Measurements from ENCODE around the gene SGCG. TPM values are rescaled to one million over a fixed set of nuclear protein-coding genes. Genes with fewer than 3 reads are reported as not detected.
"Not testable (repeated sequence)": the region's sequence is repeated elsewhere in the genome, so short reads cannot be mapped to it uniquely, and the experiment has no call there.

The SGCG gene
- polyA plus RNA-seq, 6 donors from 2014 or later: not detected

DNA sequence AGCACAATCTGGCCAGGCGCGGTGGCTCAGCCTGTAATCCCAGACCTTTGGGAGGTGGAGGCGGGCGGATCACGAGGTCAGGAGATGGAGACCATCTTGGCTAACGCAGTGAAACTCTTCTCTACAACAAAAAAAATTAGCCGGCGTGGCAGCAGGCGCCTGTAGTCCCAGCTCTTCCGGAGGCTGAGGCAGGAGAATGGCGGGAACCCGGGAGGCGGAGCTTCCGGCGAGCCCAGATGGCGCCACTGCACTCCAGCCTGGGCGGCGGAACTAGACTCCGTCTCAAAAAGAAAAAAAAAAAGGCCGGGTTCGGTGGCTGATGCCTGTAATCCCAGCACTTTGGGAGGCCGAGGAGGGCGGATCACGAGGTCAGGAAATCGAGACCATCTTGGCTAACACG lies 67.6 kb downstream of the SGCG start:
- H3K4me1 Mint-ChIP-seq; H3K4me3 Mint-ChIP-seq; H3K27ac Mint-ChIP-seq; DNase-seq; H3K9me3 Mint-ChIP-seq; H3K36me3 Mint-ChIP-seq; ATAC-seq (ENCODE audit: low read depth in 2 of 2); H3K27me3 Mint-ChIP-seq: not testable (repeated sequence)

DNA sequence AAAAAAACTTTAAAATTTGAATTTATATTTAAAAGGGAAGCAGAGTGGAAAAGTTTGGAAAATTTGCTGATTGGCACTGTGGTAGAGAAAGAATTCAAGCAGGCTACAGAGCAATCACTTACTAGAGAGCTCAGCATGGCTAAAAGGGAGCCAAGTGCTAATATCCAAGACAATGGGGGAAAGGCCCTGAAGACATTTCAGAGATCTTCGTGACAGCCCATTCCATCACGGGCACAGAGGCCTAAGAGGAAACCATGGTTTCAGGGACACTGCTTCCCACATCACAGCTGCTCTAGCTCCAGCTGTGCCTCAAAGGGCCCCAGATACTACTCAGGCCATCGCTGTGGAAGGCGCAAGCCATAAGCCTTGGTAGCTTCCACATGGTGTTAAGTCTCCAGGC lies 73.7 kb downstream of the SGCG start:
- no peak for ATAC-seq (ENCODE audit: low read depth in 2 of 2)
- H3K27me3 Mint-ChIP-seq: peaks cover 0 to 17% (median 7%) of the 10 kb centered on the region in 3 donors
- no peak overlapping the region for H3K27ac Mint-ChIP-seq
- H3K9me3 Mint-ChIP-seq: peaks cover 0 to 24% (median 9%) of the 10 kb centered on the region in 7 donors
- DNase-seq: no peak
- peaks cover 0 to 4% of the 10 kb centered on the region in 2 donors for H3K36me3 Mint-ChIP-seq
- H3K4me1 Mint-ChIP-seq: no peaks in the 10 kb centered on the region
- H3K4me3 Mint-ChIP-seq: no peak overlapping the region

DNA sequence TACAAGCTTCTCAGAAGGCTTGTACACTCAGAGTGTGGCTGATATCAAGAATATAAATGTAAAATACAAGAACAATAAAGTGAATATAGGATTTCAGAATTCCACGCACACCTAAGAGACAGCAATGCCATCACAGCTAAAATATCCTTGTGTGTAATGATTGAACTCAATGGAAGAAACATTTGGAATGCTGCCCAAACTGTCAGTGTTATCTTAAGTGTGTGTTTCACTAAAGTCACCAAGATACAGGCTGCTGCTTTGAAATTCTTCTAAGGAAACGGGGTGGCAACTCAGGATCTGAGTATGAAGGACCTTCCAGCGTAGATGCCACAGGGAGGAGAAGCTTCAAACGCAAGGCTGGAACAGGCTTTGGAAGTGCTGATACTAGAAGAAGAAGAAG lies 86.8 kb downstream of the SGCG start:
- no peak for ATAC-seq (ENCODE audit: low read depth in 2 of 2)
- DNase-seq: no peak
- no peak overlapping the region for H3K27ac Mint-ChIP-seq
- no peaks in the 10 kb centered on the region for H3K36me3 Mint-ChIP-seq
- peaks cover 4 to 18% (median 7%) of the 10 kb centered on the region in 3 donors for H3K27me3 Mint-ChIP-seq
- H3K4me1 Mint-ChIP-seq: no peaks in the 10 kb centered on the region
- peaks cover 0 to 8% (median 0%) of the 10 kb centered on the region in 7 donors for H3K9me3 Mint-ChIP-seq
- H3K4me3 Mint-ChIP-seq: no peak overlapping the region

DNA sequence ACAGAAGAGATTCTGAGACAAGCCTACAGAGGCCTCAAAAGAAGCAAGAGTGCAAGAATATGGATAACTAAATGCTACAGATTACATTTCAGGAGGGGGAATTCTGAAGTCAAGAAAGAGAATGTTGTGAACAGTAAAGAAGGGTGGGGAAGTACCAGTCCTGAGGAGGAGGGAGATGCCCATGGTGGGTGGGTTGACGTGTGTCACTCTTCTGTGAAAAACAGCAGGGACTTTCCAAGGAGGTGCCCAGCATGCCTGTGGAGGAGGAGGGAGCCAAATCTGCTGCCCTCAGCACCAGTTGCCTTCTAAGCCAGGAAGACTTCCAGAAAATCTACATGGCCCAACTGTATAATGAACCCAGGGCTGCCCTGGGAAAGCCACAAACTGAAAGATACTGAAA lies 87.7 kb downstream of the SGCG start:
- no peak overlapping the region for H3K4me3 Mint-ChIP-seq
- H3K4me1 Mint-ChIP-seq: no peaks in the 10 kb centered on the region
- DNase-seq: no peak
- H3K27ac Mint-ChIP-seq: no peak overlapping the region
- H3K27me3 Mint-ChIP-seq: peaks cover 0 to 12% (median 7%) of the 10 kb centered on the region in 3 donors
- H3K9me3 Mint-ChIP-seq: peaks cover 0 to 4% (median 0%) of the 10 kb centered on the region in 7 donors
- ATAC-seq (ENCODE audit: low read depth in 2 of 2): peak; percentile 41 to 58
- no peaks in the 10 kb centered on the region for H3K36me3 Mint-ChIP-seq

DNA sequence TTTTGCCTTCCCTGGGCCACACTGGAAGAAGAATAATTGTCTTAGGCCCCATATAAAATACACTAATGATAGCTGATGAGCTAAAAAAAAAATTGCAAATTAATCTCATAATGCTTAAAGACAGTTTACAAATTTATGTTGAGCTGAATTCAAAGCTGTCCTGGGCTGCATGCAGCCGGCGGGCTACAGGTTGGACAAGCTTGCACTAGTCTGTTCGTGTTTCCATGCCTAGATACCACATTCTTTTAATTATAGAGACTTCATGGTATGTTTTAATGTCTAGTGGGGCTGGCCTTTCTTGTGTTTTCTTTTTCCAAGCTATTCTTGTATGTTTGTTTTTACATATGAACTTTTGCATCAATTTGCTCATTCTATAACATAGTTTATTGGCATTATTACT lies 90.6 kb downstream of the SGCG start:
- H3K9me3 Mint-ChIP-seq: peaks cover 0 to 2% (median 0%) of the 10 kb centered on the region in 7 donors
- peaks cover 0 to under 1% (median 0%) of the 10 kb centered on the region in 3 donors for H3K27me3 Mint-ChIP-seq
- no peak overlapping the region for H3K27ac Mint-ChIP-seq
- DNase-seq (no peak), ATAC-seq (ENCODE audit: low read depth in 2 of 2) (no peak)
- no peaks in the 10 kb centered on the region for H3K4me1 Mint-ChIP-seq
- H3K4me3 Mint-ChIP-seq: no peak overlapping the region
- H3K36me3 Mint-ChIP-seq: no peaks in the 10 kb centered on the region

DNA sequence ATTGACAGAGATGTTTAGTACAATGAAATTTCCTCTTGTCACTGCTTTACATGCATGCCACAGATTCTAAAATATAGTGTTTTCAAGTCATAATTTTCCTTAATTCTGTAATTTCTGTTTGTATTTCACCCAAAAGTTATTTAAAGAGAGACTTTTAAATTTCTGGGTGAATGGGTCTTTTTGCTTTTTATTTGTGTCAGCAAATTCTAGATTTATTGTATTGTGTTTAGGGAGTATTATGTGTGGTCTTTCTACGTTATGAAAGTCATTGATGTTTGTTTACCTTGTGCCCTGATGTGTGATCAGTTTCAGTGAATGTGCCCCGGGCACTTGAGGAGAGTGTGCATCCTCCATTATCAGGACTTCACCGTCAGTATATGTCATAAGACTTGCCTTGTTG lies 92.7 kb downstream of the SGCG start:
- peaks cover 0 to 4% (median 0%) of the 10 kb centered on the region in 3 donors for H3K27me3 Mint-ChIP-seq
- H3K4me1 Mint-ChIP-seq: no peaks in the 10 kb centered on the region
- no peak overlapping the region for H3K27ac Mint-ChIP-seq
- ATAC-seq (ENCODE audit: low read depth in 2 of 2): no peak
- H3K9me3 Mint-ChIP-seq: peaks cover 0 to 2% (median 0%) of the 10 kb centered on the region in 7 donors
- no peak for DNase-seq
- H3K4me3 Mint-ChIP-seq: no peak overlapping the region
- no peaks in the 10 kb centered on the region for H3K36me3 Mint-ChIP-seq

DNA sequence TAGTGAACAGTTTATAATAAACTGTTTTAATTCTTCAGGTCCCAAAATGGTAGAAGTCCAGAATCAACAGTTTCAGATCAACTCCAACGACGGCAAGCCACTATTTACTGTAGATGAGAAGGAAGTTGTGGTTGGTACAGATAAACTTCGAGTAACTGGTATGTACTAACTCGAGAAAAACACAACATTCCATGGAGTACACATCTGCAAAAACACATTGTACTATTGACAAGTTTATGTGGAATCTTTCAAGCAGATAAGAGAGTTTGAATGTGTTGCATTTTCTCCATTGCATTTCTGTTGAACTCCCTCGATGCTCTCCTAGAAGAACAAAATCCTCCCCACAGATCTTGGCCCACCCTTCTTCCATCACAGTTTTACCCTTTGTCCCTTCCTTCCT lies 98.5 kb downstream of the SGCG start:
- Mint-ChIP-seq H3K9me3 (peaks cover 0 to 8% (median 2%) of the 10 kb centered on the region in 7 donors), H3K36me3 (peaks cover 0 to 2% of the 10 kb centered on the region in 2 donors), H3K4me1 (no peaks in the 10 kb centered on the region), H3K27ac (no peak overlapping the region), H3K27me3 (peaks cover 11 to 15% (median 13%) of the 10 kb centered on the region in 3 donors), H3K4me3 (no peak overlapping the region)
- no peak for ATAC-seq (ENCODE audit: low read depth in 2 of 2)
- no peak for DNase-seq

DNA sequence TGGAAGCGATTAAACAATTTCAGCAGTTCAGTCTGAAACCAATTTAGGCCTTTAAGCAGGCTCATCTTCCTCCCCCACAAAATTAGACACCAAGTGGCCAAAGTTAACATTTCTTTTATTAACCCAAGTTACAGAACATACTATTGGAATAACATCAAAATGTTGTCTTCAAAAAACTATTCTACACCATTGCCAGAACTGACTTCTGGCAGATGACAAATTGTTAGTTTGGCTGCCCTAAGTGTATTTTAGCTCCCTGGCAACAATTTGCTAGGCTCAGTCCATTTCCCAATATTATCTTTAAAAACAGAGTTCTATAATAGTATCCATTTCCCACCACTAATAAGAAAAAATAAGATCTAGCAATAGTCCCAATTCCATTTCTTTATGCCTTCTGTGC lies 107.8 kb downstream of the SGCG start:
- Mint-ChIP-seq H3K9me3 (peaks cover 0 to 7% (median 1%) of the 10 kb centered on the region in 7 donors), H3K27me3 (peaks cover 14 to 33% (median 22%) of the 10 kb centered on the region in 3 donors), H3K4me3 (no peak overlapping the region), H3K27ac (no peak overlapping the region), H3K36me3 (peaks cover 0 to 8% of the 10 kb centered on the region in 2 donors), H3K4me1 (no peaks in the 10 kb centered on the region)
- no peak for DNase-seq
- ATAC-seq (ENCODE audit: low read depth in 2 of 2): no peak

DNA sequence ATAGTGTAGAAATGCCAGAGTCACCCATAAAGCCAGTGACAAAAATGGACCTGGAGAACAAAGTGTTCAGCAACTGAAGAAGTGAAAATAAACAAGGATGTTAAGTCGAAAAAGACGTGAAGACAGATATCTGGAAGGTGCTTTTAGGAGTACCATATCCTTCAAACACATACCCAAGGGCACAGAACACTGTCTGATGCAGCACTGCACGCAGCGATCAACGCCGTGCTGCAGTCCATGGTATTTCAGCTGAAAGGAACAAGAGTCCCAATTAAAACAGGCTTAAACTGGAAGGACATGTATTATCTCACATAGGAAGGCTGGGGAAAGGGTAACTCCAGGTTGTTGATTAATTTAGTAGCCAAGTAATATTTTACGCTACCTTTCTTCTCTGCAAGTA lies 108.2 kb downstream of the SGCG start:
- no peak for DNase-seq
- Mint-ChIP-seq H3K27me3 (peaks cover 14 to 32% (median 20%) of the 10 kb centered on the region in 3 donors), H3K9me3 (peaks cover 0 to 7% (median 1%) of the 10 kb centered on the region in 7 donors), H3K36me3 (peaks cover 0 to 8% of the 10 kb centered on the region in 2 donors), H3K27ac (no peak overlapping the region), H3K4me3 (no peak overlapping the region), H3K4me1 (no peaks in the 10 kb centered on the region)
- ATAC-seq (ENCODE audit: low read depth in 2 of 2): no peak

DNA sequence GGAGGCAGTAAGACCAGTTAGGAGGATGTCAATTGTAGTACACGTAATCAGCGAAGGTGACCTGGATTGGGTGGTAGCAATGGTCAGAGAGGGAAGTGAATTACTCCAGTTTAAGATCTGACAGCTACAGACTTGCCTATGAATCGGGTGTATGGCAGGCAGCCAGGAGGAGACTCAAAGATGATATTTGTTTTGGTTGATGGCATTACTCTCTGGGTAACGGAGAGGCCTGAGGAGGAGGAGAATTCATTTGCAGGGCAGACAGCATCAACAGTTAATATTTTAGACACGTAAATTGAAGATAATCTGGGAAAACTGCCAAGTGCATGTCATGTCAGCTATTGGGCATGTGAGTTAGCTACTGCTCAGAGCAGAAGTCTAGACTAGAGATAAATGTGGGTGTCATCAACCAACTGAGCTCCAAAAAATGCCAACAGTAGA lies 109.2 kb downstream of the SGCG start:
- peaks cover 0 to 6% (median 0%) of the 10 kb centered on the region in 7 donors for H3K9me3 Mint-ChIP-seq
- peaks cover 11 to 23% (median 14%) of the 10 kb centered on the region in 3 donors for H3K27me3 Mint-ChIP-seq
- peaks cover 0 to under 1% of the 10 kb centered on the region in 2 donors for H3K36me3 Mint-ChIP-seq
- H3K27ac Mint-ChIP-seq: no peak overlapping the region
- no peak for DNase-seq
- ATAC-seq (ENCODE audit: low read depth in 2 of 2): no peak
- H3K4me1 Mint-ChIP-seq: no peaks in the 10 kb centered on the region
- no peak overlapping the region for H3K4me3 Mint-ChIP-seq

DNA sequence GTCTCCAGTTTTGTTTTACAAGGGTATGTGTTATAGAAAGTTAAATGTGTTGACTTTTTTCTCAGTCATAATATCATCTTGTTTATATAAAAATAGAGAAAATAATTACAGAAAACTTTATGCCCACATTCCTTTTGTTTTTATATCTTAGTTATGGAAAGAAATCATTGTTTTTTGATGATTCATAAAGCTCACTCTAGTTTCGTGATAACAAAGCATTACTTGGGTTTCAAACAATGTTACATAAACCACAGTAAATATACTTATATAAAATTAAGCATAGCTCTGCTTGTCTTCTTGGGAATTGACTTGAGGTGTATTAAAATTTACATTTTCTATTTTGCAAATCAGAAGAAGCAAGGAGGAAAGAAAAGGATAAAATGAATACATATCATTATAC lies 111.8 kb downstream of the SGCG start:
- no peak overlapping the region for H3K27ac Mint-ChIP-seq
- peaks cover 0 to 7% (median 3%) of the 10 kb centered on the region in 7 donors for H3K9me3 Mint-ChIP-seq

DNA sequence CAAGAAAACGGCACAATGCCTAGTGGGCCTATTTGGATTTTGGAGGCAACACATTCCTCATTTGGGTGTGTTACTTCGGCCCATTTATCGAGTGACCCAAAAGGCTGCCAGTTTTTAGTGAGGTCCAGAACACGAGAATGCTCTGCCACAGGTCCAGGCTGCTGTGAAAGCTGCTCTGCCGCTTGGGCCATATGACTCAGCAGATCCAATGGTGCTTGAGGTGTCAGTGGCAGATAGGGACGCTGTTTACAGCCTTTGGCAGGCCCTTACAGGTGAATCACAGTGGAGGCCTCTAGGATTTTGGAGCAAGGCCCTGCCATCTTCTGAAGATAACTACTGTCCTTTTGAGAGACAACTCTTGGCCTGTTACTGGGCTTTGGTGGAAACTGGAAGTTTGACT lies 134.1 kb downstream of the SGCG start:
- H3K36me3 Mint-ChIP-seq; H3K4me3 Mint-ChIP-seq; H3K27ac Mint-ChIP-seq; DNase-seq; H3K4me1 Mint-ChIP-seq; ATAC-seq (ENCODE audit: low read depth in 2 of 2): not testable (repeated sequence)
- Mint-ChIP-seq H3K9me3 (peaks cover 0 to 11% (median 7%) of the 10 kb centered on the region in 7 donors), H3K27me3 (peaks cover 11 to 51% (median 14%) of the 10 kb centered on the region in 3 donors)

More for the DNA sequence above, 111.8 kb downstream of the SGCG start:
- DNase-seq: no peak
- H3K27me3 Mint-ChIP-seq: peaks cover 10 to 23% (median 14%) of the 10 kb centered on the region in 3 donors
- no peak overlapping the region for H3K4me3 Mint-ChIP-seq
- no peaks in the 10 kb centered on the region for H3K36me3 Mint-ChIP-seq
- ATAC-seq (ENCODE audit: low read depth in 2 of 2): no peak
- no peaks in the 10 kb centered on the region for H3K4me1 Mint-ChIP-seq

DNA sequence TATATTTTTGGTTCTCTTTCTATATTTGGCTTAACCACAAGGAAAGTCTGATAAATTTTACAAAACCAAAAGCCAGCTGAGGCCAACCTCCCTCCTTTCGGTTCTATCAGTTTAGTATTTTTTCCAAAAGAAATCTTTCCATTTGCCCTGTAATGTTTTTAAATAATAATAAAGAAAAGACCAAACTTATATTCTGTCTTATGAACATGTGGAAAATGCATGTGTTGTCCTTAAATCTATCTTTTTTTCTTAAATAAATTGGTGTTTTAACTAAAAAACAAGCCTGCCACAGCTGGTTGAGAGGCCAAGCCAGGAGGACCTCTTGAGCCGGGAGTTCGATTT lies 139.1 kb downstream of the SGCG start:
- DNase-seq (no peak), ATAC-seq (ENCODE audit: low read depth in 2 of 2) (no peak)
- no peaks in the 10 kb centered on the region for H3K36me3 Mint-ChIP-seq
- peaks cover 0 to 3% (median 0%) of the 10 kb centered on the region in 7 donors for H3K9me3 Mint-ChIP-seq
- no peak overlapping the region for H3K4me3 Mint-ChIP-seq
- no peak overlapping the region for H3K27ac Mint-ChIP-seq
- H3K4me1 Mint-ChIP-seq: no peaks in the 10 kb centered on the region
- peaks cover 0 to 40% (median 20%) of the 10 kb centered on the region in 3 donors for H3K27me3 Mint-ChIP-seq

DNA sequence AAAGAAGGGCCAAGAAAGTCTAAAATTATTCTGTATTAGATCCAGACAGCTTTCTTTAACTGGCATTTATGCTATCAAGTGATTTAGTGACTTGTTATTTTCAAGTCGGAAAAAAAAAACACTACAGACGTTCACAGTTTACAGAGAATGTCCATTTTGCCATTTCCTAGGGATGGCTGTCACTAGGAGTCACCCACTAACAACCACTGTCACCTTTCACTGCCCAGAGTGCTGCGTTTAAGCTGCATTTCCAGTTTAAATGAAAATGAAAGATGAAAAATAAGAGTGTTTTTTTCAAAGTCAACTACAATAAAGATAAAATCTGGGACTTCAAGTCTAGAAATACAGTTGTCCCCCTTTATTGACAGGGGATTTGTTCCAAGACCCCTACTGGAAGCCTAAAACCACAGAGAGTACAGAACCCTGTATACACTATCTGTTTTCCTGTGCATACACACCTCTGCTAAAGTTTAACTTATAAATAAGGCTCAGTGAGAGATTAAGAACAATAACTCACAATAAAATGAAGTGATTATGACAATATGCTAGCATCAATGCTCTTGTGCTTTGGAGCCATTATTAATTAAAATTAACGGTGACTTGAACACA lies 140.3 kb downstream of the SGCG start:
- DNase-seq (no peak), ATAC-seq (ENCODE audit: low read depth in 2 of 2) (no peak)
- peaks cover 0 to 3% (median 0%) of the 10 kb centered on the region in 7 donors for H3K9me3 Mint-ChIP-seq
- H3K4me3 Mint-ChIP-seq: peak overlapping the region in 1 of 8 donors; percentile 56
- no peaks in the 10 kb centered on the region for H3K36me3 Mint-ChIP-seq
- no peaks in the 10 kb centered on the region for H3K4me1 Mint-ChIP-seq
- H3K27ac Mint-ChIP-seq: no peak overlapping the region
- peaks cover 0 to 34% (median 20%) of the 10 kb centered on the region in 3 donors for H3K27me3 Mint-ChIP-seq
